NCI-H510A treated with DMSO at 0.1 percent for 48 hours (cell line): ENCODE results near the gene BACH1.
"Not testable (repeated sequence)": the region's sequence is repeated elsewhere in the genome, so short reads cannot be mapped to it uniquely, and the experiment has no call there.

ENCODE experiments used
- DNase-seq: peaks from one replicate; lab custom pipeline; 2025; lab: John Stamatoyannopoulos, UW

The BACH1 gene

GRCh38 chr21:29298348-29299045 is at the start of gene BACH1:
BACH1 (plus strand) TSS chr21:29298922; CDS start chr21:29321281, 22,359 bp downstream.
- peak; percentile 66 for DNase-seq

GRCh38 chr21:29249289-29249688 is 49.4 kb upstream of the BACH1 start:
- DNase-seq: not testable (repeated sequence)

GRCh38 chr21:29250636-29251035 is 48.1 kb upstream of the BACH1 start:
- DNase-seq: no peak

GRCh38 chr21:29253861-29254260 is 44.9 kb upstream of the BACH1 start:
- DNase-seq: not testable (repeated sequence)

- DNase-seq: no peak
Measured at GRCh38 chr21:29254550-29254949, 44.2 kb upstream of the BACH1 start.

GRCh38 chr21:29256126-29256910 is 42.4 kb upstream of the BACH1 start:
- DNase-seq: no peak

- DNase-seq: no peak
Measured at GRCh38 chr21:29257701-29258100, 41.0 kb upstream of the BACH1 start.

- DNase-seq: no peak
Measured at GRCh38 chr21:29258626-29259338, 39.9 kb upstream of the BACH1 start.

- no peak for DNase-seq
Measured at GRCh38 chr21:29260461-29260860, 38.3 kb upstream of the BACH1 start.

- DNase-seq: no peak
Measured at GRCh38 chr21:29261555-29262540, 36.9 kb upstream of the BACH1 start.

- DNase-seq: no peak
Measured at GRCh38 chr21:29264721-29265120, 34.0 kb upstream of the BACH1 start.

- DNase-seq: no peak
Measured at GRCh38 chr21:29265690-29266479, 32.8 kb upstream of the BACH1 start.

- no peak for DNase-seq
Measured at GRCh38 chr21:29267666-29268065, 31.1 kb upstream of the BACH1 start.

- no peak for DNase-seq
Measured at GRCh38 chr21:29271927-29272333, 26.8 kb upstream of the BACH1 start.

- DNase-seq: no peak
Measured at GRCh38 chr21:29277442-29277841, 21.3 kb upstream of the BACH1 start.

- DNase-seq: no peak
Measured at GRCh38 chr21:29279558-29279957, 19.2 kb upstream of the BACH1 start.

- not testable (repeated sequence) for DNase-seq
Measured at GRCh38 chr21:29281801-29282200, 16.9 kb upstream of the BACH1 start.

- DNase-seq: no peak
Measured at GRCh38 chr21:29287383-29287782, 11.3 kb upstream of the BACH1 start.

- no peak for DNase-seq
Measured at GRCh38 chr21:29288239-29288638, 10.5 kb upstream of the BACH1 start.

GRCh38 chr21:29289317-29289716 is 9.4 kb upstream of the BACH1 start:
- no peak for DNase-seq

GRCh38 chr21:29290240-29290639 is 8.5 kb upstream of the BACH1 start:
- DNase-seq: no peak
